Glomerular visceral epithelial cell (primary cell): ENCODE measurements around the gene RTN4IP1.

Experiments used
- DNase-seq: peaks from one replicate; pipeline ENCODE4 v3.0.0-alpha.2; 2016; ENCODE audit errors: extremely low spot score

RTN4IP1 gene

GRCh38 chr6:106546691-106547414 lies 82.4 kb downstream of the RTN4IP1 start:
- DNase-seq: peak; percentile 61

GRCh38 chr6:106546261-106546690 lies 83.0 kb downstream of the RTN4IP1 start:
- peak; percentile 30 for DNase-seq

GRCh38 chr6:106540907-106541306 lies 88.4 kb downstream of the RTN4IP1 start:
- no peak for DNase-seq

- no peak for DNase-seq
Observed at GRCh38 chr6:106540432-106540831, 88.9 kb downstream of the RTN4IP1 start.

- no peak for DNase-seq
Observed at GRCh38 chr6:106539936-106540335, 89.4 kb downstream of the RTN4IP1 start.

- DNase-seq: no peak
Observed at GRCh38 chr6:106538145-106538544, 91.2 kb downstream of the RTN4IP1 start.

- no peak for DNase-seq
Observed at GRCh38 chr6:106537662-106538061, 91.6 kb downstream of the RTN4IP1 start.

- no peak for DNase-seq
Observed at GRCh38 chr6:106536851-106537250, 92.4 kb downstream of the RTN4IP1 start.

GRCh38 chr6:106536357-106536756 lies 92.9 kb downstream of the RTN4IP1 start:
- DNase-seq: no peak

- no peak for DNase-seq
Observed at GRCh38 chr6:106535012-106535411, 94.3 kb downstream of the RTN4IP1 start.

GRCh38 chr6:106534564-106534982 lies 94.7 kb downstream of the RTN4IP1 start:
- no peak for DNase-seq

- DNase-seq: no peak
Observed at GRCh38 chr6:106534004-106534403, 95.3 kb downstream of the RTN4IP1 start.

- no peak for DNase-seq
Observed at GRCh38 chr6:106533054-106533453, 96.2 kb downstream of the RTN4IP1 start.

GRCh38 chr6:106530502-106530901 lies 98.8 kb downstream of the RTN4IP1 start:
- no peak for DNase-seq

- no peak for DNase-seq
Observed at GRCh38 chr6:106530026-106530425, 99.3 kb downstream of the RTN4IP1 start.

GRCh38 chr6:106529438-106529837 lies 99.9 kb downstream of the RTN4IP1 start:
- no peak for DNase-seq

GRCh38 chr6:106528521-106528920 lies 100.8 kb downstream of the RTN4IP1 start:
- no peak for DNase-seq

GRCh38 chr6:106527979-106528378 lies 101.3 kb downstream of the RTN4IP1 start:
- peak; percentile 63 for DNase-seq

- DNase-seq: no peak
Observed at GRCh38 chr6:106527117-106527516, 102.2 kb downstream of the RTN4IP1 start.

- no peak for DNase-seq
Observed at GRCh38 chr6:106525882-106526275, 103.4 kb downstream of the RTN4IP1 start.

- no peak for DNase-seq
Observed at GRCh38 chr6:106525107-106525881, 104.0 kb downstream of the RTN4IP1 start.

- DNase-seq: no peak
Observed at GRCh38 chr6:106522562-106523250, 106.6 kb downstream of the RTN4IP1 start.
